Endometrial microvascular endothelial cells (primary cell): ENCODE results near the gene ALOX12. TPM values are rescaled to one million over a fixed set of nuclear protein-coding genes. Genes with fewer than 3 reads are reported as not detected.

ENCODE experiments used
- in situ Hi-C: cut with HindIII; loops from 2 replicates; pipeline ENCODE4 v1.10.0; 2017; ENCODE audit warnings: low sequenced_read_pairs, low pct_unique_long_range_greater_than_20kb; ENCODE audit errors: inconsistent ontology term
- total RNA-seq: library from RNA; depleted of rRNA; stranded (reverse); fragments of >200 nt; gene quantifications from one replicate; pipeline ENCODE4 v1.2.3, GENCODE V29; 2015; ENCODE audit errors: inconsistent ontology term

The ALOX12 gene
- total RNA-seq, 1 donor from 2014 or later: not detected

GRCh38 chr17:6998855-6999508, 3.1 kb downstream of the ALOX12 start:
- in situ Hi-C loops: no loop called here

- in situ Hi-C loops: loop anchor here (25.0 kb wide), 1 partner anchor 89 kb away; no protein-coding TSS in a partner anchor
These were observed 5.6 kb downstream of the ALOX12 start for GRCh38 chr17:7001318-7001961.

DNA sequence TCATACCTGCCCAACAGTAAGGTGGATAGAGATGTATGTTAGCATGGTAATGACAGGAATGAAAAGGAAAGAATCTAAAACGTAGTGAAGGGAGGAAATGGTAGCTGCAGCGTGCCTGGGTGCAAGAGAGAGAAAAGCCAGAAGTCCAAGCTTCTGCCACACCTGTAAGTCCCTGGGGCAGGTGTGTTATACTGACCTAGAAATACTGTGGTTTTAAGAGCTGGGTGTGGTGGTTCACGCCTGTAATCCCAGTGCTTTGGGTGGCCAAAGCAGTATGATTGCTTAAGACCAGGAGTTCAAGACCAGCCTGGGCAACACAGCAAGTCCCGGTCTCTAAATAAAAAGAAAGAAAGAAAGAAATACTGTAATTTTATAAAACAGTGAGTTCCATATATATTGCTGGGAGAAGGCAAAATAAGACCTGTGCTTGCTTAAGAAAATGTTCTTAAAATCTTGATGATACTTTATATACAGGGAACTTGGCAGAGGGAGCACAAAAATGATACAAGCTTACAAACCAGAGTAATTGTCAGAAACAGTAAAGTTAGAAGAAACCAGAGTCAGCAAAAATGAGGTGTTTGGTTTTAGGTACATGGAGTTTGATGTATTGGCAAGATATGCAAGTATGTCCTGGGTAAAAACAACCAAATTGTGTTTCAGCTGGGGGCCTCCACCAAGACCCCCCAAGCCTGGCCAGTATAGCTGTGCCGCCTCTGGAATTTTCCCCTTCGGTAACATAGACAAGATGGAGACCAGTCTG, 6.6 kb downstream of the ALOX12 start:
- in situ Hi-C loops: loop anchor here (25.0 kb wide), 1 partner anchor 90 kb away; no protein-coding TSS in a partner anchor

DNA sequence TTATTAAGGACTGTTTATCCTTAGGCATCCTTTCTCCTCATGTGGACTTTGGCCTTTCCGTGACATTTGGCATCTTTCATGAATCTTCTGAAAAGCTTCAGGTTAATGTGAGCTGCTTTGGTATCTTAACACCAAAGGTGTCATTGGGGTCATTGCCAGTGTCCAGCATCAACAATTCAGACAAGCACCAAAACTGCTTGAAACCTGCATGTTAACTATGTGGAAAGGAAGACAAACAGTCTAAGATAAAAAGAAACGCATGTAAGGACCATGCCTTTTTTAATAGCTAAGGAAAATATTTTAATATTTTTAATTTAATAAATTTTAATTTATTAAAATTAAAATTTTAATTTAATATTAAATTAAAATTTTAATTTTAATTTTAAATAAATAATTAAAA, 7.9 kb downstream of the ALOX12 start:
- in situ Hi-C loops: loop anchor here (25.0 kb wide), 1 partner anchor 91 kb away; no protein-coding TSS in a partner anchor

- in situ Hi-C loops: loop anchor here (25.0 kb wide), 1 partner anchor 92 kb away; no protein-coding TSS in a partner anchor
These were observed 8.8 kb downstream of the ALOX12 start for GRCh38 chr17:7004398-7005253.

- in situ Hi-C loops: loop anchor here (25.0 kb wide), 1 partner anchor 93 kb away; no protein-coding TSS in a partner anchor
These were observed 9.9 kb downstream of the ALOX12 start for GRCh38 chr17:7005716-7006115.

DNA sequence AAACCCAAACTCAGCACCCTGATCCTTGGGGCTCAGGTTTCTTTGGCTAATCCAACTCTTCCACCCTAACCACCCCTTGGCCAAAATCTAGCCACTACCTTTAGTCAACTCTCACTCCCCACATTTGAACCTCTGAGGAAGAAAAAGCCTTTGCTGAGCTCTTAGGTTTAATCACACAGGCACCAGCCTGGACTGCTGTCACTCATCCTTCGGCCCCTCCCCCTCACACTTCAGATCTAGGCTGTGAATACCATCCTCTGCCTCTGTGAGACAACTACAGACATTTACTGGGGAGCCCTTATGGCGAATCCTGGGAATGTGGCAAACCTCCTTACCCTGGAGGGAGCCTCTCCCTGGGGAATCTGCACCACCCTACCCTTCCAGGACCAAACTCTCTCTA, 11.3 kb downstream of the ALOX12 start:
- in situ Hi-C loops: loop anchor here (25.0 kb wide), 1 partner anchor 95 kb away; no protein-coding TSS in a partner anchor

- in situ Hi-C loops: loop anchor here (25.0 kb wide), 1 partner anchor 98 kb away; no protein-coding TSS in a partner anchor
These were observed 14.7 kb downstream of the ALOX12 start for GRCh38 chr17:7010523-7010922.

- in situ Hi-C loops: loop anchor here (25.0 kb wide), 1 partner anchor 99 kb away; no protein-coding TSS in a partner anchor
These were observed 15.6 kb downstream of the ALOX12 start for GRCh38 chr17:7011415-7011814.

- in situ Hi-C loops: loop anchor here (25.0 kb wide), 1 partner anchor 100 kb away; no protein-coding TSS in a partner anchor
These were observed 16.0 kb downstream of the ALOX12 start for GRCh38 chr17:7011942-7012254.

DNA sequence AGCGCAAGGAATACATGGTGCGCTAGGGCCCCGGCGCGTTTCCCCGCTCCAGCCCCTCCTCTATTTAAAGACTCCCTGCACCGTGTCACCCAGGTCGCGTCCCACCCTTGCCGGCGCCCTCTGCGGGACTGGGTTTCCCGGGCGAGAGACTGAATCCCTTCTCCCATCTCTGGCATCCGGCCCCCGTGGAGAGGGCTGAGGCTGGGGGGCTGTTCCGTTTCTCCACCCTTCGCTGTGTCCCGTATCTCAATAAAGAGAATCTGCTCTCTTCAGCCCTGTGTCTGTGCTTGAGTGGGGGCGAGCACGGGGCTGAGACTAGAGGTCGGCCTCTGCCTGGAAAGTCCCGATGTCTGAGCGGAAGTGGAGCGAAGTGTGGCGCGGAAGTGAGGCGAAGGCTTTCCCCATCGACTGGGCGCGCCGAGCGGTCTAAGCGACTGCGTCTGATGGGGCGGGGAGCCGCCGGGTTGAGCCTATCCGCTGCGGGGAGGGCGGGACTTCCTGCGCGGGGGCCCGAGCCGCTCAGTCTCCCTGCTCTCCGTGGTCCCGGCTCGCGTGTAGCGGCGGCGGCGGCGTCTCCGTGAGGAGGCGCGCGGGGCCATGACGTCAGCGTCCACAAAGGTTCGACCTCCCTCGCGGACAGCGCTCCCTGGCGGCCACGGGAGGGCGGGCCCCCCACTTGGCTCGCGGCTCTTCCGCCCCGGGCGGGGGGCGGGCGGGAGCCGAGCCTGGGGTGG, 18.6 kb downstream of the ALOX12 start:
- in situ Hi-C loops: loop anchor here (25.0 kb wide), 1 partner anchor 102 kb away; no protein-coding TSS in a partner anchor

DNA sequence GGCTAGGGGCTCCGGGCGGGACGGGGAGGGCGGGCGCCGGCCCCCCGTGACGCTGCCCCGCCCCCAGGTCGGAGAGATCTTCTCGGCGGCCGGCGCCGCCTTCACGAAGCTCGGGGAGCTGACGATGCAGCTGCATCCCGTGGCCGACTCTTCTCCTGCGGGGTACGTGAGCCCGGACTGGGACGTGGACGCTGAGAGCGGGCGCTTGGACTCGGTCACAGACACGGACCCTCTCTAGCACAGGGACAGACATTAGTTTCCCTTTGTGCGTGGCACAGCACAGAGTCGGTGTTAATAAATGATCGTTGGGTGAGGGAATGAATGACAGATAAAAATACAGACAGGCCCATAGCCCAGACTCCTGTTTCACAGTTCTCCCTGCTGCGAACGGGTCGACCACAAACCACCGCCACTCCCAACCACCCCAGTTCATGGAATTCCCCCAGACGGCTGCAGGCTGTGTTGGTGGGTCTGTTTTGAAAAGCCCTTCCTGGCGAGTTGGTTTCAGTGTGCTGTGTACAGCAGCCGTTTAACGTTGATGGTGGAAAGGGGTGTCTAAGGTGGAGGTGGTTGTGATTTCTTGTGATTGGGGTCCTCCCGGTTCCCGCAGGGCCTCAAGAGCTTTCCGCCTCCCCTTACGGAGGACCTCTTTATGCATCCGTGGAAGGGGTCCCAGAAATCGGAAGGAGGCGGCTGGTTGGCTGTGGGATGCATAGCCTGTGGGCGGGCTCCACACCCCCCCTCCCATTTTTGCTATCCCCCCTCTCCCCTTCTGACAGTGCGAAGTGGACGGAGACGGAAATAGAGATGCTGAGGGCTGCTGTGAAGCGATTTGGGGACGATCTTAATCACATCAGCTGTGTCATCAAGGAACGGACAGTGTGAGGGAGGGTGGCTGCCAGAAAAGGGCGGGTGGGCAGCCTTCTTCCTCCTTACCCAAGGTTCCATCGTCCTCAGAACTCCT, 19.4 kb downstream of the ALOX12 start:
- in situ Hi-C loops: loop anchor here (25.0 kb wide), 1 partner anchor 103 kb away; no protein-coding TSS in a partner anchor

DNA sequence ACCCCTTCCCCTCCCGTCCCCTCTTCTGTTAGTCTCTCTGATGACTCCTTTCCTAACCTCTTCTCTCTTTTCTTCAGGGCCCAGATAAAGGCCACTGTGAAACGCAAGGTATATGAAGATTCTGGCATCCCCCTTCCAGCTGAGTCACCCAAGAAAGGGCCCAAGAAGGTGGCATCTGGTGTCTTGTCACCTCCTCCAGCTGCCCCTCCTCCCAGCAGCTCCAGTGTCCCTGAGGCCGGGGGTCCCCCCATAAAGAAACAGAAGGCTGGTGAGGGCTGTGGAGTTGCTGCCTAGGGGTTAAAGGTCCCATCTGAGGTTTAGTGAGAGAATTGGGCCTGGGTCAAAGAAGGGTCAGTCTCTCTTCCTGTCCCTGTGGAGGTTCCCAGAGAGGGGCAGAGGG, 20.6 kb downstream of the ALOX12 start:
- in situ Hi-C loops: loop anchor here (25.0 kb wide), 1 partner anchor 104 kb away; no protein-coding TSS in a partner anchor

- in situ Hi-C loops: loop anchor here (25.0 kb wide), 1 partner anchor 105 kb away; no protein-coding TSS in a partner anchor
These were observed 21.3 kb downstream of the ALOX12 start for GRCh38 chr17:7016886-7017826.

GRCh38 chr17:7017827-7018200, 22.0 kb downstream of the ALOX12 start:
- in situ Hi-C loops: loop anchor here (25.0 kb wide), 1 partner anchor 106 kb away; no protein-coding TSS in a partner anchor
